NOMO-1 treated with DMSO at 0.1 percent for 48 hours (cell line): ENCODE results near the gene TSPAN31.

Experiments
- DNase-seq: peaks from one replicate; lab custom pipeline; 2025; ENCODE audit not compliant: unreplicated experiment; lab: John Stamatoyannopoulos, UW

Gene TSPAN31

DNA sequence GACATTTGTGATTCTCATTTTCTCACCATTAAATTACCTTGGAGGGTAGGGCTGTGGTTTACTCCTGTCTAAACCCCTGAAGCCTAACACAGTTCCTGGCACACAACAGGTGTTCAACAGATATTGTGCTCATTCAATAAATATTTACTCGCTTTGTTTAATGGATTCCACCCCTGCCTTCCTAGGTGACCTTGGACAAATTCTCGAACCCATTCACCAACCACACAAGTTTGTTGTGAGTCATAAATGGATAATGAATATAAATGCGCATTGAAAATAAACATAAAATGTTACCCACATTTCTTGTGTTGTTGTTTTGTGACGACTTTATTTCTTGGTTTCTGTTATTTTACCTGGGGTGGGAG, 37.4 kb downstream of the TSPAN31 start:
- DNase-seq, result no peak

DNA sequence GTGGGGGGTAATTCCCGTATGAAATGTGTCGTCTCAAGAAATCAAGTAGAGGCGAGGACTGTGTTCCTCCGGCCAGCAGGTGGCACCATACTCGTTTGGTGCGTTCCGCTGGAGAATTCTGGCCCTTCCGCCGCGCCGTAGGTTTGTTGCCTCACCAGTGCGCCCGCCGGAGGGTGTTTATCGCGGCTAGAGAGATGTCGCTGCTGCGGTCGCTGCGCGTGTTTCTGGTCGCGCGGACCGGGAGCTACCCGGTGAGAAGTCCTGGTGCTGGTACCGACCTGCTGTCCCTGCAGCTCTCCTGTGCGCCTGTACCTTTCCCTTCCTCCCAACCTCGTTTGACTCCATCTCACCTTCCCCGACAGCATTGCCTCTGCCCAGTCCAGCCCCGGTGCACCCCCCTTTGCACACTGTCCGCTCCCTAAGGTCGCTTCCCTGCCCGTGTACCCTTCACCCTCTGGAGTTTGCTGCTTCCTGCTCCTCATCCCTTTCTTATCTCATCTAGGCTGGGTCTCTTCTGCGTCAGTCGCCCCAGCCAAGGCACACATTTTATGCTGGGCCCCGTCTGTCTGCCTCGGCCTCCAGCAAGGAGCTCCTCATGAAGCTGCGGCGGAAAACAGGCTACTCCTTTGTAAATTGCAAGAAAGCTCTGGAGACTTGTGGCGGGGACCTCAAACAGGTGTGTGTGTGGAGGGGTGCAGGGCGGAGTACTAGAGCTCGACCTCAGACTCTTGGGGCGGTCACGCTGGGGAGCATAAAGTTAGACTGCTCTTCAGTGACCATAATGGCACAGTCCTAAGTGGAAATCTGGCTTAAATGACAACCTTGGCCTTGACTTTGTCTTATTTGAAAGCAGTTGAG, 38.0 kb downstream of the TSPAN31 start, which contains the start of gene TSFM:
TSFM (plus strand) TSS at position 180 of the 858 bp plus-strand sequence; CDS start at position 195, 15 bp downstream.
- peak; percentile 90 for DNase-seq

DNA sequence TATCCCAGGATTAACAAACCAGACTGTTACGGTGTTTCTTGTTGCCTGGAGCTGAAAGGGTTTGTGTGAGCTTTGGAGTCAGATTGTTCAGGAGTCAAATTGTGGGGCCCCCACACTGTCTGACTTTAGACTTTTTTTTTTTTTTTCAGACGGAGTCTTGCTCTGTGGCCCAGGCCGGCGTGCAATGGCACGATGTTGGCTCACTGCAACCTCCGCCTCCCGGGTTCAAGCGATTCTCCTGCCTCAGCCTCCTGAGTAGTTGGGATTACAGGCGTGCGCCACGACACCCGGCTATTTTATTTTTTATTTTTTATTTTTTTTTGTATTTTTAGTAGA, 38.6 kb downstream of the TSPAN31 start:
- no peak for DNase-seq

DNA sequence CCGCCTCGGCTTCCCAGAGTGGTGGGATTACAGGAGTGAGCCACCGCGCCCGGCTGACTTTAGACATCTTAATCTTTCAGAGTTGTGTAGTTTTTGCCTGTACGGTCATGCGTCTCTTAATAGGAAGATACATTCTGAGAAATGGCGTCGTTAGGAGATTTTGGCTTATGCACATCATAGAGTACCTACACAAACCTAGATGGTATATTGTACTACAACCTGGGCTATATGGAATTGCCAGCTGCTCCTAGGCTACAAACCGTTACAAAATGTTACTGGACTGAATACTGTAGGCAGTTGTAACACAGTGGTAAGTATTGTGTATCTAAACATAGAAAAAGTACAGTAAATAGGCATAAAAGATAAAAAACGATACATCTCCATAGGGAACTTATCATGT, 39.0 kb downstream of the TSPAN31 start:
- DNase-seq, result no peak

DNA sequence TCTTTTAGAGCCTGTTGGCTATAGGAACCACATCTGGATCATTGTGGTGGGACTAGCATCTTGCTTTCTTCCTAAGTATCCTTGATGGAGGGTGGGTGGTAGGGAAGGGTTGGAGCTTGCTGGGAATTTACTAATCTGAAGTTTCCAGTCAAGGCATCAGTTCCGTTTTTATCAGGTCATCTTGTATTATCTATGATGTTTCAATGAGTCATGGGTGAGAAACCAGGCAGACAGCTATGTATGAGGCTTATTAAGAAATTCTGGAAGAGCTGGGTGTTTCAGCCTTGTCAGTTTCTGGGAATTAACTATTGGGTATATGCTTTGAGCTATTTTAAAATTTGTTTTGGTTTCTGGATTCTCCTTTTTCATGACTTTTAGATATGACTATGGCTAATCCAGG, 49.1 kb downstream of the TSPAN31 start:
- no peak for DNase-seq

DNA sequence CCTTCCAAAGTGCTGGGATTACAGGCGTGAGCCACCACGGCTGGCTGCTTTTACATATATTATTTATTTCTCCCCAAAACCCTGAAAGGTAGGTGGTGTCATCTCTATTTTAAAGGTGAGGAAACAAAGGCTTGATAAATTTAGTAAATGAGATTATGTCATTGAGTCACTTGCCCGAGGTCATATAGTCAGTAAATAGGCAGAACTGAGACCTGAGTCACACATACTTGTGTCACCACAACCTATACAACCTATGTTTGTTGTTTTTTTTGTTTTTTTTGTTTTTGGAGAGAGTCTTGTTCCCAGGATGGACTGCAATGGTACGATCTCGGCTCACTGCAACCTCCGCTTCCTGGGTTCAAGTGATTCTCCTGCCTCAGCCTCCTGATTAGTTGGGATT, 50.5 kb downstream of the TSPAN31 start:
- no peak for DNase-seq

DNA sequence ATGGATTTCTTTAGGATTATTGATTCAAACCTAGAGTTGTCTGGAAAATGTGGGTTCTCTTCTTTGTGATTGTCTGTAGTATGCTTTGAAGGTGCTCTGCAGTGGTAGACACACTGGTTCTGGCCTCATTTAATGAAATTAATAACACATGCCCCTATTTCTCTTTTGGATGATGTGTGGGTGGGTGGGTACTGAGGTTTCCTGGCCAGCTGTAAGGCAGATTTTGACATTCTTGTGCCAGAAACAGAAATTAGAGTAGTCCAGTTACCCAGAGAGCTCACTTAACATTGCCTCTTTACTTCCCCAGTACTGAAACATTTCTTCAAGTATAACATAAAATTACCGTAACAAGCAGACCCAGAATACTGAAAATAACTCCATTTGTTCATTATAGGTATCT, 52.2 kb downstream of the TSPAN31 start:
- DNase-seq, result no peak

DNA sequence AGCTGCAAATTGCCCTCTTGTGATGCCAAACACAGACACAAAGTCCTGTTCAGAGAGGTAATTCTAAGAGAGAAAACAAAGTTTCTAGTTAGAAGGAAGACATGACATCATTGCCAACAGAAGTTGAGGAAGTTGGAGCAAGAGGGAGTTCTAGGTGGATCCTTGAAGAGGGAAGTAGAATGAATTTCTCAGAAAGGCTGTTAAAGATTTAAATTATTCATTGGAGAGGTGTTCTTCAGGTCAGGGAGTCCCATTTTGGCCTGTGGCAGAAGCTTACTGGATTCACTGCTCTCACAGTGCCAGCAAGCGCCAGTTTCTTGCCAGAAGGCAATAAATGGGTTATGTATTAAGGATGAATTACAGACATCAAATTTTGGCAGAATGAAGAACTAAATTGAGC, 53.1 kb downstream of the TSPAN31 start:
- peak; percentile 37 for DNase-seq
